Spleen (tissue), 7 donors: ENCODE results near the gene KCNJ12.
"Not testable (repeated sequence)": the region's sequence is repeated elsewhere in the genome, so short reads cannot be mapped to it uniquely, and the experiment has no call there.

Source experiments
- CTCF ChIP-seq, 11 experiments: fragments of 200-600 bp in 7 of 11; fragments of 450-650 bp in 4 of 11; sonication (generic) in 4 of 11; IDR thresholded peaks in 8 of 11; conservative IDR thresholded peaks in 3 of 11; 1 replicate in 7 of 11; 2 replicates in 4 of 11; pipeline versions ENCODE4 v1.4.0 to v1.8.0; 2016 to 2021; ENCODE audit warnings: antibody characterized with exemption in 11 of 11, inconsistent platforms in 4 of 11, mild to moderate bottlenecking in 1 of 11
- POLR2A ChIP-seq, 3 donors: fragments of 450-650 bp; IDR thresholded peaks; one replicate each; pipeline ENCODE4 v1.5.1; 2017; ENCODE audit warnings: antibody characterized with exemption in 3 of 3, mild to moderate bottlenecking in 1 of 3
- POLR2AphosphoS5 ChIP-seq, 3 donors: sonication (generic); formaldehyde crosslinking; IDR thresholded peaks; one replicate each; pipeline ENCODE4 v1.5.1; 2017; ENCODE audit warnings: antibody characterized with exemption in 3 of 3
- donor health status: DM: no; HTN: no; CAD: no; lungs with moderate emphysema.
- donor health status: DM: no; HTN: no; CAD: no.
- donor health status: DM: no; HTN: no; CAD: no.

- TF ChIP-seq CTCF (IDR thresholded peaks at IDR 0.05 in 8 of 11, conservative IDR thresholded peaks at IDR 0.05 in 3 of 11); POLR2A (IDR thresholded peaks at IDR 0.05); POLR2AphosphoS5 (IDR thresholded peaks at IDR 0.05): not testable (repeated sequence)
These were observed 61.0 kb downstream of the KCNJ12 start for GRCh38 chr17:21436883-21437836.
